HG02943 (cell line): ENCODE data around the gene TANGO2.

ENCODE experiments used
- ATAC-seq: cut with Tn5 transposase; IDR thresholded peaks from one replicate; pipeline ENCODE4 v1.9.1; 2021; ENCODE audit warnings: mild to moderate bottlenecking, low read depth, moderate library complexity; ENCODE audit not compliant: unreplicated experiment

The TANGO2 gene

GRCh38 chr22:19982991-19983578, 37.8 kb upstream of the TANGO2 start:
- ATAC-seq: no peak

- ATAC-seq: no peak
Measured at GRCh38 chr22:19983741-19984140, 37.2 kb upstream of the TANGO2 start.

GRCh38 chr22:19984201-19984753, 36.6 kb upstream of the TANGO2 start:
- no peak for ATAC-seq

- no peak for ATAC-seq
Measured at GRCh38 chr22:19984851-19985811, 35.8 kb upstream of the TANGO2 start.

- ATAC-seq: no peak
Measured at GRCh38 chr22:19986011-19986409, 34.9 kb upstream of the TANGO2 start.

GRCh38 chr22:19986410-19987341, 34.2 kb upstream of the TANGO2 start:
- ATAC-seq: no peak

GRCh38 chr22:19987394-19988306, 33.3 kb upstream of the TANGO2 start:
- no peak for ATAC-seq

GRCh38 chr22:19988331-19988808, 32.5 kb upstream of the TANGO2 start:
- ATAC-seq: no peak

- ATAC-seq: no peak
Measured at GRCh38 chr22:19988965-19989724, 31.8 kb upstream of the TANGO2 start.

- ATAC-seq: no peak
Measured at GRCh38 chr22:19989725-19990067, 31.2 kb upstream of the TANGO2 start.

GRCh38 chr22:19990188-19990587, 30.7 kb upstream of the TANGO2 start:
- no peak for ATAC-seq

- no peak for ATAC-seq
Measured at GRCh38 chr22:19990609-19991394, 30.1 kb upstream of the TANGO2 start.

GRCh38 chr22:19991395-19991644, 29.6 kb upstream of the TANGO2 start:
- no peak for ATAC-seq

GRCh38 chr22:19991645-19992451, 29.1 kb upstream of the TANGO2 start:
- ATAC-seq: no peak

GRCh38 chr22:19992481-19992911, 28.4 kb upstream of the TANGO2 start:
- no peak for ATAC-seq

GRCh38 chr22:19992921-19993355, 28.0 kb upstream of the TANGO2 start:
- no peak for ATAC-seq

GRCh38 chr22:19993926-19994325, 27.0 kb upstream of the TANGO2 start:
- no peak for ATAC-seq
